ENCODE results near the gene ARRDC5.

DNA sequence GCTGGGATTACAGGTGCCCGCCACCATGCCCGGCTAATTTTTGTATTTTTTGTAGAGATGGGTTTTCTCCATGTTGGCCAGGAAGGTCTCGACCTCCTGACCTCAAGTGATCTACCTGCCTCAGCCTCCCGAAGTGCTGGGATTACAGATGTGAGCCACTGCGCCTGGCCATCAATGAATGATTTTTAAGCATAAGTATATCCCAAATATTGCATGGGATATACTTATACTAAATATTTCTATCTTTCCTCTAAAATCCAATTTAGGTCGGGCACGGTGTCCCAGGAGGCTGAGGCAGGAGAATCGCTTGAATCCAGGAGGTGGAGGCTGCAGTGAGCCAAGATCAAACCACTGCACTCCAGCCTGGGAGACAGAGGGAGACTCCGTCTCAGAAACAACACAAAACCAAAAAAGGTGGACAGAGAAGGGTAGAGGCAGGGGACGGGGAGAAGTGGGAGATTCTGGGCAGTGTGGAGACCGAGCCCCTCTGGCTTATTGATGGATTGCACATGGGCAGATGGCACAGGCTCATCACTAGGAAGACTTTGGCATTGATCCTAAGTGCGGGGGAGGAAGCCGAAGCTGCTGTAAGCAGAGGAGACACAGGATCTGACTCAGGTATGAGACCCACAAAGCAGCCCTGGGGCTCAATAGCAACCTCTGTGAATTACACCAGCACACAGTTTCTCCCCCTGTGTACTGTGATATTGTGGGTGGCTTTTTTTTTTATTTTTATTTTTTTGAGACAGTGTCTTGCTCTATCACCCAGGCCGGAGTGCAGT, 13.5 kb downstream of the ARRDC5 start:
- TF ChIP-seq CTCF (IDR thresholded peaks at IDR 0.05 in 8 of 11, conservative IDR thresholded peaks at IDR 0.05 in 3 of 11) (no peak), POLR2A (IDR thresholded peaks at IDR 0.05) (no peak)
